K562 (cell line): ENCODE results near the gene UNKL. TPM values are rescaled to one million over a fixed set of nuclear protein-coding genes. Genes with fewer than 3 reads are reported as not detected.

Source experiments
- ATAC-seq: fragments of 200-7000 bp; cut with Tn5 transposase; 3 replicates; pipeline ENCODE4 v1.9.1; 2020; ENCODE audit warnings: moderate library complexity
- BruUV-seq: library from RNA; stranded (reverse); fragments of 400-500 nt; replicated peaks from 2 replicates; lab custom pipeline; 2021; lab: Mats Ljungman, UMichigan
- CTCF ChIA-PET: fragments of 300-600 bp; formaldehyde crosslinking; extraction: SDS; loops from one replicate; lab custom pipeline; 2021; ENCODE audit warnings: low intra/inter-chr PET ratio; lab: Yijun Ruan, JAX
- POLR2A ChIA-PET: fragments of 300-600, 350-650 bp; sonication (Branson Sonifier 250); formaldehyde crosslinking; extraction: SDS; loops from one replicate; lab custom pipeline; 2021; ENCODE audit warnings: antibody characterized with exemption, inconsistent platforms; lab: Yijun Ruan, JAX
- DNase-seq, 4 experiments: peaks; one replicate each; pipeline versions ENCODE4 v3.0.0 to v3.0.0-alpha.2; 2011 to 2018; ENCODE audit warnings: low spot score in 3 of 4, mixed read lengths in 3 of 4; ENCODE audit errors: extremely low read depth in 1 of 4
- FAIRE-seq: peaks from 2 replicates; lab custom pipeline; 2011; peaks lifted over from hg19 to GRCh38; lab: Jason Lieb, UNC
- H2AFZ ChIP-seq: 2 replicates; pipeline ENCODE4 v1.6.0; 2011; ENCODE audit warnings: low read depth, low read length, control low read depth, inconsistent platforms
- H3K27ac ChIP-seq: fragments of 200-600 bp; 3 replicates; pipeline ENCODE4 v1.8.0; 2011; ENCODE audit warnings: low read depth, mild to moderate bottlenecking, control low read depth, inconsistent platforms, low read length, moderate library complexity, mixed read lengths; ENCODE audit errors: extremely low read depth
- H3K27me3 ChIP-seq, 2 experiments: fragments of 300-600 bp in 1 of 2; 2 replicates in 1 of 2; 3 replicates in 1 of 2; pipeline versions ENCODE4 v1.6.0 to v1.8.0; 2011; ENCODE audit warnings: inconsistent platforms in 2 of 2, low read length in 2 of 2, mild to moderate bottlenecking in 1 of 2, mixed read lengths in 1 of 2, moderate library complexity in 1 of 2; ENCODE audit not compliant: control insufficient read depth in 2 of 2, insufficient read depth in 2 of 2
- H3K36me3 ChIP-seq: fragments of 300-600 bp; 3 replicates; pipeline ENCODE4 v1.8.0; 2011; ENCODE audit warnings: mild to moderate bottlenecking, low read length, inconsistent platforms; ENCODE audit not compliant: control insufficient read depth, insufficient read depth
- H3K4me1 ChIP-seq, 2 experiments: fragments of 200-600 bp in 1 of 2; replicated peaks in 1 of 2; 2 replicates in 1 of 2; 3 replicates in 1 of 2; pipeline versions ENCODE4 v1.5.1 to v1.8.0; 2011; ENCODE audit warnings: inconsistent platforms in 2 of 2, low read length in 2 of 2, mild to moderate bottlenecking in 1 of 2, mixed read lengths in 1 of 2, moderate library complexity in 1 of 2; ENCODE audit not compliant: control insufficient read depth in 2 of 2, insufficient read depth in 2 of 2
- H3K4me2 ChIP-seq: 2 replicates; pipeline ENCODE4 v1.6.1; 2011; ENCODE audit warnings: low read length, control low read depth, inconsistent platforms, mixed read lengths; ENCODE audit not compliant: insufficient read depth
- H3K4me3 ChIP-seq: fragments of 200-600 bp; sonication (generic), shearing (Covaris generic); 2 replicates; pipeline ENCODE4 v1.5.1; 2016; ENCODE audit warnings: control low read depth, inconsistent platforms
- H3K79me2 ChIP-seq: fragments of 200-600 bp; 3 replicates; pipeline ENCODE4 v1.8.0; 2011; ENCODE audit warnings: low read length, inconsistent platforms; ENCODE audit not compliant: control insufficient read depth, insufficient read depth
- H3K9ac ChIP-seq, 2 experiments: 2 replicates each; pipeline versions ENCODE4 v1.6.0 to v1.6.1; 2011; ENCODE audit warnings: low read depth in 2 of 2, low read length in 2 of 2, control low read depth in 1 of 2, inconsistent platforms in 1 of 2, mild to moderate bottlenecking in 1 of 2, mixed read lengths in 1 of 2; ENCODE audit not compliant: insufficient read depth in 1 of 2
- H3K9me1 ChIP-seq: one replicate; pipeline ENCODE4 v1.6.0; 2011; ENCODE audit warnings: inconsistent platforms, mild to moderate bottlenecking, low read length, moderate library complexity; ENCODE audit not compliant: control insufficient read depth, insufficient read depth
- H3K9me3 ChIP-seq: replicated peaks from 2 replicates; pipeline ENCODE4 v1.5.1; 2011; ENCODE audit warnings: low read depth, low read length, inconsistent platforms; ENCODE audit not compliant: control insufficient read depth, insufficient read depth
- H4K20me1 ChIP-seq: replicated peaks from 2 replicates; pipeline ENCODE4 v1.6.1; 2011; ENCODE audit warnings: low read length, inconsistent platforms, mixed read lengths; ENCODE audit not compliant: control insufficient read depth, insufficient read depth
- ARNT ChIP-seq, 2 experiments: fragments of 450-650 bp; IDR thresholded peaks; 2 replicates each; pipeline ENCODE4 v1.6.1; 2016; ENCODE audit warnings: mild to moderate bottlenecking in 1 of 2
- ATF1 ChIP-seq, 2 experiments: fragments of 450-650 bp in 1 of 2; IDR thresholded peaks; 2 replicates each; pipeline ENCODE4 v1.6.1; 2016; ENCODE audit warnings: missing compliant biosample characterization in 1 of 2, missing genetic modification characterization in 1 of 2
- CTBP1 ChIP-seq: fragments of 450-650 bp; IDR thresholded peaks from 2 replicates; pipeline ENCODE4 v1.6.1; 2016; ENCODE audit warnings: borderline replicate concordance
- EGR1 ChIP-seq: fragments of 450-650 bp; conservative IDR thresholded peaks from 2 replicates; pipeline ENCODE4 v1.6.1; 2017; ENCODE audit warnings: mild to moderate bottlenecking
- ILF3 ChIP-seq: fragments of 450-650 bp; IDR thresholded peaks from 2 replicates; pipeline ENCODE4 v1.6.1; 2018; ENCODE audit warnings: antibody characterized with exemption, mild to moderate bottlenecking, moderate library complexity, borderline replicate concordance
- MAZ ChIP-seq, 2 experiments: fragments of 450-650 bp in 1 of 2; sonication (generic) in 1 of 2; formaldehyde crosslinking; IDR thresholded peaks in 1 of 2; conservative IDR thresholded peaks in 1 of 2; 2 replicates each; pipeline versions ENCODE4 v1.4.0 to v1.5.0; 2020; ENCODE audit warnings: mild to moderate bottlenecking in 1 of 2, missing genetic modification reagents in 1 of 2
- MED1 ChIP-seq: sonication (generic); formaldehyde crosslinking; IDR thresholded peaks from 2 replicates; pipeline ENCODE4 v1.8.1; 2023; ENCODE audit warnings: missing genetic modification reagents, borderline replicate concordance
- MLX ChIP-seq, 2 experiments: fragments of 450-650 bp in 1 of 2; sonication (generic) in 1 of 2; formaldehyde crosslinking; conservative IDR thresholded peaks; 2 replicates each; pipeline versions ENCODE4 v1.4.0 to v1.8.1; 2020 to 2022; ENCODE audit warnings: mild to moderate bottlenecking in 1 of 2, missing genetic modification reagents in 1 of 2
- PHB ChIP-seq: fragments of 250-450 bp; sonication (Bioruptor Pico); IDR thresholded peaks from 2 replicates; pipeline ENCODE4 v1.5.0; 2021
- POLR2G ChIP-seq: fragments of 200-400 bp; formaldehyde crosslinking; IDR thresholded peaks from 2 replicates; pipeline ENCODE4 v1.6.1; 2017; ENCODE audit warnings: low read depth, mild to moderate bottlenecking, antibody characterized with exemption, low read length, moderate library complexity
- RNF219 ChIP-seq: fragments of 250-450 bp; sonication (Bioruptor Pico); IDR thresholded peaks from 2 replicates; pipeline ENCODE4 v1.5.0; 2022; ENCODE audit warnings: mild to moderate bottlenecking
- SIN3A ChIP-seq, 2 experiments: fragments of 150-350 bp in 1 of 2; IDR thresholded peaks; 2 replicates each; pipeline ENCODE4 v1.6.1; 2011 to 2016; ENCODE audit warnings: borderline replicate concordance in 2 of 2, low read depth in 2 of 2, low read length in 2 of 2, mild to moderate bottlenecking in 2 of 2, moderate library complexity in 2 of 2; ENCODE audit not compliant: control insufficient read depth in 1 of 2
- ZBTB17 ChIP-seq: fragments of 450-650 bp; formaldehyde crosslinking; IDR thresholded peaks from 2 replicates; pipeline ENCODE4 v1.4.0; 2020; ENCODE audit warnings: mild to moderate bottlenecking
- ZNF644 ChIP-seq: fragments of 200-800 bp; sonication (Bioruptor generic); IDR thresholded peaks from 2 replicates; pipeline ENCODE4 v1.6.1; 2016; ENCODE audit warnings: low read depth, missing genetic modification characterization, missing compliant biosample characterization
- WGBS: fragments of 100-300 bp; shearing (Covaris generic); methylation state at CpG from one replicate; pipeline ENCODE4 v1.1.6; 2016; ENCODE audit warnings: low coverage, mixed read lengths; ENCODE audit not compliant: insufficient coverage; ENCODE audit errors: missing lambda C conversion rate; 5-methylcytosine and 5-hydroxymethylcytosine counted together
- in situ Hi-C: fragments of 300-500 bp; cut with MboI; formaldehyde crosslinking; loops from 4 replicates; pipeline ENCODE4 v1.15.0; 2018; ENCODE audit warnings: inconsistent platforms, mixed read lengths
- intact Hi-C: fragments of 100-400 bp; cut with micrococcal nuclease; formaldehyde crosslinking; loops from 2 replicates; pipeline ENCODE4 v1.14.2; 2022
- polyA plus RNA-seq, 8 experiments: library from polyadenylated mRNA; depleted of rRNA in 4 of 8; stranded (reverse) in 5 of 8; unstranded in 3 of 8; fragments of >200 nt; fragmentation: Nextera tagmentation in 2 of 8; fragmentation: Illumina TruSeq in 1 of 8; extraction: Ambion mirVana in 2 of 8; extraction: Trizol in 1 of 8; gene quantifications; 2 replicates each; pipeline versions ENCODE4 v1.2.1 to v1.2.3, GENCODE V29; 2011 to 2014; ENCODE audit warnings: inconsistent platforms in 1 of 8, missing spikeins in 1 of 8
- total RNA-seq, 7 experiments: library from RNA; depleted of rRNA in 6 of 7; stranded (reverse); fragments of >200 nt in 6 of 7; fragmentation: Illumina TruSeq in 2 of 7; extraction: Trizol in 2 of 7; gene quantifications; 2 replicates each; pipeline versions ENCODE4 v1.2.1 to v1.2.3, GENCODE V29; 2011 to 2021; ENCODE audit warnings: low replicate concordance in 1 of 7

UNKL gene
- total and polyA plus RNA-seq, 9 of the 15 experiments (the other 6 are each of a cell fraction or from before 2014, with no cell fraction given) = 0.37 to 30.2 (median 5.1) TPM

GRCh38 chr16:1343428-1344242, 70.9 kb downstream of the UNKL start:
- Histone ChIP-seq H3K9me1 (no peaks in the 10 kb centered on the region), H3K4me1 (peaks cover 6 to 89% of the 10 kb centered on the region in 2 experiments), H3K36me3 (peaks cover 6% of the 10 kb centered on the region; the same call in 1 of the 3 replicates), H3K9me3 (no peaks in the 10 kb centered on the region), H3K79me2 (no peaks in the 10 kb centered on the region), H3K4me3 (no peak overlapping the region), H3K27ac (no peak overlapping the region), H3K9ac (peak overlapping the region in 1 of 2 experiments; percentile 76; a peak in 2 of 4 replicates), H3K4me2 (peak overlapping the region; percentile 65), H4K20me1 (peaks cover 14% of the 10 kb centered on the region), H2AFZ (no peak overlapping the region), H3K27me3 (no peaks in the 10 kb centered on the region)
- CTCF ChIA-PET = no interaction called here
- ATAC-seq (no peak), DNase-seq (no peak), FAIRE-seq (no peak)
- BruUV-seq = no TSS peak
- intact Hi-C loops = loop anchor here (10.0 kb wide), 1 partner anchor 49 kb away; no protein-coding TSS in a partner anchor
- WGBS = 19% methylated on average over 40 of the region's 44 CpGs
- in situ Hi-C loops = no loop called here
- POLR2A ChIA-PET = interaction anchor here (0.7 to 3.0 kb wide), 6 partner anchors 12 to 65 kb away, joined by 3 to 21 read pairs (median 3); no protein-coding TSS in a partner anchor
- peak; percentile 11; the same call in 1 of the 2 replicates for TF ChIP-seq EGR1
- no peak for TF ChIP-seq RNF219 (CRISPR knock-in tag)
- TF ChIP-seq MLX (CRISPR knock-in tag; conservative IDR thresholded peaks at IDR 0.05) = 0 out of 4 replicates have a peak, but pooled peaks of 1 of the 2 experiments have one; percentile 14
- 0 out of 4 replicates have a peak, but pooled peaks of 1 of the 2 experiments have one; percentile 5 for TF ChIP-seq MAZ (CRISPR knock-in tag; conservative IDR thresholded peaks at IDR 0.05 in 1 of 2, IDR thresholded peaks at IDR 0.05 in 1 of 2)
- TF ChIP-seq CTBP1 = 0 out of 2 replicates have a peak, but pooled peaks have one; percentile 4
- no peak for TF ChIP-seq SIN3A (IDR thresholded peaks at IDR 0.05; ENCODE audit: borderline replicate concordance in 2 of 2, control insufficient read depth in 1 of 2, low read depth in 2 of 2, low read length in 2 of 2)
- TF ChIP-seq PHB = 0 out of 2 replicates have a peak, but pooled peaks have one; percentile 55
- TF ChIP-seq ILF3 = no peak
- TF ChIP-seq MED1 (CRISPR knock-in tag) = no peak
- no peak for TF ChIP-seq ATF1 (CRISPR knock-in tag; IDR thresholded peaks at IDR 0.05)
- 0 out of 2 replicates have a peak, but pooled peaks have one; percentile 19 for TF ChIP-seq ATF1 (tag; IDR thresholded peaks at IDR 0.05)
- 0 out of 2 replicates have a peak, but pooled peaks have one; percentile 20 for TF ChIP-seq ZBTB17 (CRISPR knock-in tag)
- peak; percentile 9; the same call in 1 of the 2 replicates for TF ChIP-seq POLR2G
- no peak for TF ChIP-seq ZNF644 (tag)
- no peak for TF ChIP-seq ARNT (IDR thresholded peaks at IDR 0.05)
